GM19372 (cell line): ENCODE results near the gene CIROP.

Source experiments
- ATAC-seq: cut with Tn5 transposase; IDR thresholded peaks from one replicate; pipeline ENCODE4 v1.9.1; 2021; ENCODE audit warnings: mild to moderate bottlenecking, low read depth, moderate library complexity; ENCODE audit not compliant: unreplicated experiment

Gene CIROP

GRCh38 chr14:23095196-23096108, 9.3 kb downstream of the CIROP start, which contains the start of gene C14orf119:
Gene C14orf119 (plus strand): TSS chr14:23095505. CDS start chr14:23097659, 2,154 bp downstream.
- ATAC-seq: peak; percentile 89

DNA sequence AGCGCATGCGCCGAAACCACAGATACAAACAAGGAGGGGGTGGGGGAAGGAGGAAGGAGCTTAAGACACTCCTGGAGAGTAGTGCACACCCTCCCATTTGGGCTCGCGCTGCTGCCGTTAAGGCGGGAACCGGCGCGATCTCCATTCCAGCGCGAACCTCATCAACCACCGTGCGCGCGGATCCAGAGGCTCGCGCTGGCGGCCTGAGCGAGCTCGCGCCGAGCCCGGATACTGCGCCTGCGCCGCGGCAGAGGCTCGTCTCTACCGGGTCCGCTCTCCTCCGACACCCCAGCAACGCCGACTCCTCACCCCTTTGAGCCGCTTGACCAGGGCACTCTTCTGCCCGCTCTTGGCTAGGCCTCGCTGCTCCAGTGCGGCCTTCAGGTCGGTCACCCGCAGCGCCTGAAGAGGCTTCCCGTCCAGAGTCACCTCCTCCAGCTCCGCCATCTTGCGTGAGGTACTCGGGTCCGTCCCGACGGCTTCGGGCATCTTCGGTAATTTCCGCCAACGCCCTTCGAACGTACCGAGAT, 10.1 kb downstream of the CIROP start, which contains the start of gene ACIN1:
Gene ACIN1, minus strand, starts transcription at position 471 of the 530 bp plus-strand sequence. Its CDS starts 24 bp downstream, at position 447.
- ATAC-seq: peak; percentile 35

DNA sequence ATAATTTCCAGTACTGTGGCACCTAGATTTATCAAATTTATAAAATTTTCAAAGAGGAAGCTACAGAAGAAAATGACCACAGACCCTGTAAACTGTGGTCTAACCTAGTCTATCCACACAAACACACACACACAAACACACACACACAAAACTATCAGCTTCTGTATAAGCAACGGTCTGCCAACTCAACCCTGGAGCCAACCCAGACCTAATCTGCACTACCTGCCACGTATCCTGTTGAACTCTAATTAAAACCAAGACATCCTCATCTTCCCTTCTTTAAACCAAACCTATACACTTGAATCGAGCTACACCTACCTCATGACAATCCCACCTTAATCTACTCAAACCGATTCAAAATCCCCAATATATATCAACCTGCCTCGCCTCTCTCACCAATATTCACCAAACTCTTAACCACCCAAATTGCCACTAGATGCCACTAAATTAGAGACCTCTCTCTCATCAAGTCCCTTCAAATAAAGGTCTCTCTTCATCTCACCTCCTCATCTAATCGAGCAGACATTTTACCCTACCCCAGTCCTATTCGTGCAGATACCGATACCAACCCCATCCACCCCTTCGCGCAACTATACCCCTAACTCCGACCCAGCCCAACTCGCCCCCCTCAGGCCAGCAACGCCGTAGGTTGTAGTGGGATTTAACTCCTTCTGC, 10.7 kb downstream of the CIROP start:
- no peak for ATAC-seq

GRCh38 chr14:23093526-23093925, 11.3 kb downstream of the CIROP start:
- no peak for ATAC-seq

GRCh38 chr14:23093104-23093503, 11.7 kb downstream of the CIROP start:
- no peak for ATAC-seq

DNA sequence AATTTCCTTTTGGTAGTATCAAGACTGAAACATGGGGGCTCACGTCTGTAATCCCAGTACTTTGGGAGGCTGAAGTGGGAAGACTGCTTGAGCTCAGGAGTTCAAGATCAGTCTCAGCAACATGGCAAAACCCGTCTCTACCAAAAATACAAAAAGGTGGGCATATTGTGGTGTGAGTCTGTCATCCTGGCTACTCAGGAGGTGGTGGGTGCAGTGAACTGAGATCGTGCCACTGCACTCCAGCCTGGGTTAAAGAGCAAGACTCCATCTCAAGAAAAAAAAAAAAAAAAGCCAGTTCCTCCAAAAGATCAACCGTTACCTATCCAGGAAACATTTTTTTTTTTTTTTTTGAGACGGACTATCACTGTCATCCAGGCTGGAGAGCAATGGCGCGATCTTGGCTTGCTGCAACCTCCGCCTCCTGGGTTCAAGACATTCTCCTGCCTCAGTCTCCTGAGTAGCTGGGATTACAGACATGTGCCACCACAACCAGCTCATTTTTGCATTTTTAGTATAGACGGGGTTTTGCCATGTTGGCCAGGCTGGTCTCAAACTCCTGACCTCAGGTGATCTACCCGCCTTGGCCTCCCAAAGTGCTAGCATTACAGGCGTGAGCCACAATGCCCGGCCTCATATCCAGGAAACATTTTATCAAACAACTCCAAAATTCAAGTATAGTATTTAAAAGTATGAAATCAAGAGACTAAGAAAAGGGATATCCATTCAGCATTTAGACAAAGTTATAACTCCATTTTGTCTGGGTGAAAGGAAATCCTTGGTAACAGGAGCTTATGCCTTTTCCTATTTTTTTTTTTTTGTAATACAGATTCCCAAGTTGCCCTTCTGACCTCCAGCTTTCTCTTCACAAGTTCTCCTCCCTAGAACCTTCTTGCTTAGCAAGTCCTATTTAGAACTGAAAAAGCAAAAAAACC, 13.2 kb downstream of the CIROP start:
- ATAC-seq: no peak

GRCh38 chr14:23090254-23090636, 14.5 kb downstream of the CIROP start:
- ATAC-seq: no peak

DNA sequence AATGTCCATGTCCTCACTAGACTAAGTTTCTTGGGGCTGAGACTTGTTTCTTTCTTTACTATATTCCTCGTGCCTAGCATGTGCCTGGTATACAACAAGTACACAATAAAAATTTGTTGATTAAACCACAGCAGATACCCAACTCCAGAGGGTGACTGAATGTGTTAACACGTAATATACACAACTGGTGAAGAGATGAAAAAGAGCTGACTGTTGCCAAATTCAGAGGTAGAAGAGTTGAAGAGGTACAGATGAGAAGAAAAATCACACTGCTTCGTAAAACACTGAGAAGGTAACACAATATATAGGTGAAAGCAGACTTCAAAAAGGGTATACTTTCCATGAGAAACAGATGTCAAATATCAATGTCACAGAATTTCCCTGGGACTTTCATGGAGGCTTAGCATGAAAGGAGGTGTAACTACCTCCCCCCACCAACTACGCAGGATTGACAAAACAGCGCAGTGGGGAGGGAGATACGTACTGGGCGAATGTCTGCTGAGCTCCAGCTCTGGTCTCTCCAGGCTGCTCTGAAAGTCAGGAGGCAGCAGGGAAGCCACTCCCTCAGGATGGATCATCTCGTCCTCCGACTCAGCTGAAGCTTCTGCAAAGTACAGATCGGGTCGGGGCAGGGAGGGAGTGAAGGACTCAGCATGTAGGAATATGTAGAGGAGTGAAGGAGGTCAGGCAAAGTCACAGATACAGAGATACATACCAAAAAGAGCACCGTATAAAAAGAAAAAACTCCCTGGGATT, 15.1 kb downstream of the CIROP start:
- no peak for ATAC-seq

DNA sequence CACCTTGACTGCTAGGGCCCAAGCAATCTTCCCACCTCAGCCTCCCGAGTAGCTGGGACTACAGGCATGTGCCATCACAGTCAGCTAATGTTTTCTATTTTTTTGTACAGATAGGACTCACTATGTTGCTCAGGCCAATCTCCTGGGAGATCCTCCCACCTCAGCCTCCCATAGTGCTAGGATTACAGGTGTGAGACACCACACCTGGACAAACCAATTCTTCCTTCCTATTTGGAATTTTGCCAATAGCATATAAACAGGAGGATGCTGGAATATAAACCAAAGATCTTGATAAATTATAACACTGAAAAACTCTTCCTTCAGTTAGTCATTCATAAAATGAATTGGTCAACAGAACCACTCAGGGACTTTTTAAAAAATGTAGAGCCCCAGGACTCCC, 18.2 kb downstream of the CIROP start:
- ATAC-seq: no peak

- no peak for ATAC-seq
Measured at GRCh38 chr14:23085458-23085857, 19.3 kb downstream of the CIROP start.

DNA sequence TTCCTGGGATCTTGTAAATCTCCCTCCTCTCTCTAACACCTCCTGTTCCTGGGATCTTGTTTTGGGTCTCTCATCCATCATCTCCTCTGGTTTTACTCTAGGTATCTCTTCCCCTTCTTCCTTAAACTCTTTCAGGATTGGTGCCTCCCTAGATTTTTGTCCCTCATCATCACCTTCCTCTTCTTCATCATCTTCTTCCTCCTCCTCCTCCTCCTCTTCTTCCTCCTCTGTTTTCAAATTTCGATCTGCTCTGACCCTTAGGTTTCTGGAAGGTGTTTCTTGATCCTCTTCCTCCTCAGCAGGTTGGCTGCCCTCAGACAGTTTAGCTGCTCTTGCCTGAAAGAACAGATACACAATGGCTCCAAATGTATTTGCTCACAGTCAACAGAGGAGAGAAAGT, 24.3 kb downstream of the CIROP start:
- ATAC-seq: no peak

DNA sequence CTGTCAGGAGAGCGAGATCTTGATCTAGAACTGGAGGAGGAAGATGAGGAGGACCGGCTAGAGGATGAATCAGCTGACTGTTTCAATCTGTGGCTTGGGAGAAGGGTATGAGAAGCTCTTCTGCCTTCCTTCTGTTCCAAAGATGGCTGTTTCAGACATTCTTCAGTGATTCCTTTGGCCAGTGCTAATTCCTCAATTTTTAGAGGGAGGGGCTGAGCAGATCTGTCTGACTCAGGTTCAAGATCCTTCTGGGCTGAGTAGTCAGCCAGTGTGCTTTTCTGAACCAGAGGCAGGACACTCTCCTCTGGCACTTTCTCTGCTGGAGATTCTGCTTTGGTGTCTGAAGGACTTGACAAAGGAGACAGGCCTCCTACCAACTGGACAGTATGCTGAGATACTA, 25.1 kb downstream of the CIROP start:
- no peak for ATAC-seq

DNA sequence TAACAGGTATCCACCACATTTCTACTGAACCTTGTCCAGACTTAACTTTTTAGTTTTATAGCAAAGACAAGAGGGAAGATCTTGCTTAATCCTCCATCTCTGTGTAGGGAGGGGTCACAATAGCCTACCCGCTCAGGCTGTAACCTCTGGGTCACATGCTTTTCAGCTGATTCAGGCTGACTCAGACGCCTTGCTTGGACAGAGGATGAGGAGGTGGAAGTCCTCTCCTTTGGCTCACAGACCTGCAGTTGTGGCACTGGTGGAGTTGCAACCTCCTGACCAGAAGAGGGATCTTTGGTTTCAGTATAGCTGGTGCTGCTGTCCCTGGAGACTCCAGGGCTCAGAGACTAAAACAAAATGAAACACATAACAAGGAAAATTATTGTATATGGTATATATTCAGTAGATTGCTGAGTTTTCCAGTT, 26.1 kb downstream of the CIROP start:
- ATAC-seq: no peak

DNA sequence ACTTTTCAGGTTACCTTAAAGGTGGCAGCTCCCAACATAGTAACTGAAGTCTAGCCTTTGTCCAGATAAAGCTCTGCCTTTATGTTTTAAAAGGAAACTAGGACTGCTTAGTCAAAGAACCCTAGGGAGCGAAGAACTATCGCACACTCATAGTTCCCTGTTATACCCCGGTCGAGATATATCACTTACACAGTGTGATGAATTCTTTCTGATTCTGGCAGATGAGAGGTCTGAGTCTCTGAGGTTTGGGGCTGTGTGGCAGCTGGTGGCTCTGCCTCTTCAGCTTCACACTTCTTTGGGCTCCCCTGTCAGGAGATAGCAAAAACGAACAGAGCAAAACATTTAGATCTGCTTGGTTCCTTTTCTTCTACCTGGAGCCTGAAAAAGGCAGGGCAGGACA, 26.8 kb downstream of the CIROP start:
- ATAC-seq: no peak

GRCh38 chr14:23076785-23077408, 27.9 kb downstream of the CIROP start:
- ATAC-seq: no peak

DNA sequence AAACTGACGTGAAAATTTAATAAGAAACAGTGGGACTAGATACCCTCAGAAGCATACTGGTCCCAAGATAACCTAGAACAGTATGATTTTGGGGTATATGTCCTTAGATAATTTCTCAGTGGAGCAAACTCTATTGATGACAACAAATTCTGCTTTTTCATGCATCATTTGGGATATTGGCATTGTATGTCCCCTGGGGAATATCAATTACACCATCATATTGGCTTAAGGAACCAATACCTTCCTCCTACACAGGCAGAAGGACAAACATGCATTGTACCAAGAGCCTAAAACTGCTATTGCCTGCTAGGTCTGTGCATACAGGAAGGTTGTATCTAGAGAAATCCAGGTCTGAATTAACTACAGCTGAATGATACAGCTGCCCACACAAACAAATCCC, 29.9 kb downstream of the CIROP start:
- ATAC-seq: no peak

DNA sequence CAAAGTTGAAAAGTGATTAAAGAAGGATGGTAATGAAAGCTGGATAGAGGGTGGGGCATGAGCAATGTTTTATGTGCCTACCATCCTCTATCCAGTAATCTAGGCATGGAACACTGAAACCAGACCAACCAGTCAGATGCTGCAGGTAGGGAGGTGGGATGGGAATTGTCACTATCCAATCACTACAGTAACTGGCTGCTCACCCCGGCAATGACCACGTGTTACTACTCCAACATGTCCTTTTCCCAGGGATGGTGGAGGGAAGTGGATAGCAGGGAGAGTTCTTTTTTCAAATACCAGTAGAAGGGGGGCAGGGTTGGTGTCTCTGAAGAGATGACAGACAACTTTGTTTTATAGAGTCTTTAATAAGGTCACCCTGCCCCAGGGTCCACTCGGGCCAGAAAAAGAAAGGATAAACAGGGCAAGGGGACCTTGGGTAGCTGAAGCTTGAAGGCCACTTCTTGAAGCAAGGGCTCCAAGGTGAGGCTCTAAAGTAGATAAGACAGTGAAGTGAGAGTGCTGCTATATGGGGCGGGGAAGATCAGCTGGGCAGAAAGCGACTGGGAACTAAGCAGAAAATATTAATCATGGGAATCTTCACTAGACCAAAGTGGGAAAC, 32.8 kb downstream of the CIROP start:
- no peak for ATAC-seq

GRCh38 chr14:23071244-23071920, 33.4 kb downstream of the CIROP start:
- peak; percentile 90 for ATAC-seq
